ENCODE results near the gene MXD4. TPM values are rescaled to one million over a fixed set of nuclear protein-coding genes. Genes with fewer than 3 reads are reported as not detected.

Gene MXD4
- total and polyA plus RNA-seq, 9 of the 15 experiments (the other 6 are each of a cell fraction or from before 2014, with no cell fraction given) = 0.06 to 13.5 (median 5.9) TPM

GRCh38 chr4:2260344-2261109, 1.4 kb downstream of the MXD4 start:
- no peak for DNase-seq (ENCODE audit: extremely low read depth in 1 of 4, low spot score in 3 of 4)
- CTCF ChIA-PET (ENCODE audit: low intra/inter-chr PET ratio) = no interaction called here

More at GRCh38 chr4:2260344-2261109, 1.4 kb downstream of the MXD4 start:
- TSS peak; percentile 51 for BruUV-seq (replicated peaks)
- Histone ChIP-seq H3K9ac (ENCODE audit: insufficient read depth in 1 of 2, low read depth in 2 of 2, low read length in 2 of 2) (peak overlapping the region; percentile 75 to 93; a peak in 3 of 4 replicates), H4K20me1 (replicated peaks; ENCODE audit: control insufficient read depth, insufficient read depth, low read length) (no peaks in the 10 kb centered on the region), H3K79me2 (ENCODE audit: control insufficient read depth, insufficient read depth, low read length) (peaks cover 5% of the 10 kb centered on the region; the same call in 1 of the 3 replicates), H3K9me1 (ENCODE audit: control insufficient read depth, insufficient read depth, low read length) (no peaks in the 10 kb centered on the region), H3K36me3 (ENCODE audit: control insufficient read depth, insufficient read depth, low read length) (no peaks in the 10 kb centered on the region), H3K4me3 (peak overlapping the region; percentile 71), H3K27ac (ENCODE audit: extremely low read depth, low read depth, low read length) (peak overlapping the region; percentile 50; the same call in 2 of the 3 replicates), H3K4me1 (replicated peaks in 1 of 2; ENCODE audit: control insufficient read depth in 2 of 2, insufficient read depth in 2 of 2, low read length in 2 of 2) (peaks cover 9 to 80% of the 10 kb centered on the region in 2 experiments; a peak in 4 of 5 replicates), H2AFZ (ENCODE audit: low read depth, low read length) (peak overlapping the region; percentile 88; the same call in 1 of the 2 replicates), H3K9me3 (replicated peaks; ENCODE audit: control insufficient read depth, insufficient read depth, low read depth, low read length) (no peaks in the 10 kb centered on the region), H3K4me2 (ENCODE audit: insufficient read depth, low read length) (peak overlapping the region; percentile 77), H3K27me3 (ENCODE audit: control insufficient read depth in 2 of 2, insufficient read depth in 2 of 2, low read length in 2 of 2) (no peaks in the 10 kb centered on the region)
- FAIRE-seq (no peak), ATAC-seq (no peak)
- POLR2A ChIA-PET = interaction anchor here (0.6 to 1.8 kb wide), 5 partner anchors 11 to 215 kb away, joined by 3 to 7 read pairs (median 3); no protein-coding TSS in a partner anchor
- WGBS (ENCODE audit: insufficient coverage, low coverage, missing lambda C conversion rate) = 59% methylated on average over 16 of the region's 23 CpGs
- TF ChIP-seq ERF (CRISPR knock-in tag; IDR thresholded peaks at IDR 0.05) = 0 out of 2 replicates have a peak, but pooled peaks have one; percentile 24
- TF ChIP-seq KDM5B (IDR thresholded peaks at IDR 0.05; ENCODE audit: insufficient replicate concordance, low read depth, low read length) = peak; percentile 16
- TF ChIP-seq NFYB (IDR thresholded peaks at IDR 0.05; ENCODE audit: extremely low read depth, insufficient read length) = no peak
- intact Hi-C loops (cut with micrococcal nuclease) (loop anchor here (5.0 kb wide), 1 partner anchor 157 kb away; the partner anchor contains the start of genes CFAP99 and ZFYVE28), in situ Hi-C loops (cut with MboI) (no loop called here)

Measured in K562 (cell line).